ENCODE results near the gene PLAAT3. TPM values are rescaled to one million over a fixed set of nuclear protein-coding genes. Genes with fewer than 3 reads are reported as not detected.
"Not testable (repeated sequence)": the region's sequence is repeated elsewhere in the genome, so short reads cannot be mapped to it uniquely, and the experiment has no call there.

Gene PLAAT3
- total RNA-seq, 1 donor = 9.0 TPM

DNA sequence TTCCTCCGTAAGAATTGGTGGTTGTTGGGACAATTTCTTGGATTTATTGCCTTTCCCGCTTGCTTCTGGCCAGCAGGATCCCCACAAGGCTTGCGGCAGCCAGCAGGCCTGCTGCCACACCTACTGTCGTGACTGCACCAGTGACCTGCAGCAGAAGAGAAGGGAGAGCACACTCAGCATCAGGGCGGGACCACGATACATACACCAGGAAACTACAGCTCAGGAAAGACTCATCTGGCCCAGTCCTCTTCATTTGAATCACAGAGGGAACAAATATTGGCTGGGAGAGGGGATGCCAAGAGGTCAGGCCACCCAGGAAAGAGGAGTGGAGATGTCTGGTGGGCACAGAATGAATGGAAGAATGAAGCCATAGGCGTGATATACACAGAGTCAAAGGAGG, 61.3 kb downstream of the PLAAT3 start:
- TF ChIP-seq, protein P1, sequence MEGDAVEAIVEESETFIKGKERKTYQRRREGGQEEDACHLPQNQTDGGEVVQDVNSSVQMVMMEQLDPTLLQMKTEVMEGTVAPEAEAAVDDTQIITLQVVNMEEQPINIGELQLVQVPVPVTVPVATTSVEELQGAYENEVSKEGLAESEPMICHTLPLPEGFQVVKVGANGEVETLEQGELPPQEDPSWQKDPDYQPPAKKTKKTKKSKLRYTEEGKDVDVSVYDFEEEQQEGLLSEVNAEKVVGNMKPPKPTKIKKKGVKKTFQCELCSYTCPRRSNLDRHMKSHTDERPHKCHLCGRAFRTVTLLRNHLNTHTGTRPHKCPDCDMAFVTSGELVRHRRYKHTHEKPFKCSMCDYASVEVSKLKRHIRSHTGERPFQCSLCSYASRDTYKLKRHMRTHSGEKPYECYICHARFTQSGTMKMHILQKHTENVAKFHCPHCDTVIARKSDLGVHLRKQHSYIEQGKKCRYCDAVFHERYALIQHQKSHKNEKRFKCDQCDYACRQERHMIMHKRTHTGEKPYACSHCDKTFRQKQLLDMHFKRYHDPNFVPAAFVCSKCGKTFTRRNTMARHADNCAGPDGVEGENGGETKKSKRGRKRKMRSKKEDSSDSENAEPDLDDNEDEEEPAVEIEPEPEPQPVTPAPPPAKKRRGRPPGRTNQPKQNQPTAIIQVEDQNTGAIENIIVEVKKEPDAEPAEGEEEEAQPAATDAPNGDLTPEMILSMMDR (IDR thresholded peaks at IDR 0.05; ENCODE audit: insufficient read depth, low read length) = no peak
- no peak for DNase-seq (ENCODE audit: low read depth)
- H3K4me3 ChIP-seq (ENCODE audit: low read depth, low read length) = no peak overlapping the region

DNA sequence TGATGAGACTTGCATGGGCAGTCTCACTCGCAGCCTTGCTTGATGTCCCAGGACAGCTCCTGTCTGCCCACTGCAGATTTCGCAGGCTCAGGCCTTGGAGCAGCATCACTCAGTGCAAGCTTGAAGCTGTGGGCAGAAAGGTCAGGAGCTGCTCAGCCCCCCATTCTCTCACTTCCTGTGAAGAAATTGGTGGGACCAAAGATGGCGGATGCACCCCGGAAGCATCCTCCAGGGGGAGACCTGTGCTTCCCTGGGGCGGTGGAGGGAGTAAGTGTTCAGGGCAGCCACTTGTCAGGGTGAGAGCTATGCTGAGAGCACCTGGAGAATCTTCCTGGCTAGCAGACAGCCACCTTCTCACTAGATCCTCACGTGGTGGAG, 62.4 kb downstream of the PLAAT3 start:
- DNase-seq (ENCODE audit: low read depth) = no peak
- no peak overlapping the region for H3K4me3 ChIP-seq (ENCODE audit: low read depth, low read length)
- TF ChIP-seq, protein P1 (IDR thresholded peaks at IDR 0.05; ENCODE audit: insufficient read depth, low read length) = no peak

DNA sequence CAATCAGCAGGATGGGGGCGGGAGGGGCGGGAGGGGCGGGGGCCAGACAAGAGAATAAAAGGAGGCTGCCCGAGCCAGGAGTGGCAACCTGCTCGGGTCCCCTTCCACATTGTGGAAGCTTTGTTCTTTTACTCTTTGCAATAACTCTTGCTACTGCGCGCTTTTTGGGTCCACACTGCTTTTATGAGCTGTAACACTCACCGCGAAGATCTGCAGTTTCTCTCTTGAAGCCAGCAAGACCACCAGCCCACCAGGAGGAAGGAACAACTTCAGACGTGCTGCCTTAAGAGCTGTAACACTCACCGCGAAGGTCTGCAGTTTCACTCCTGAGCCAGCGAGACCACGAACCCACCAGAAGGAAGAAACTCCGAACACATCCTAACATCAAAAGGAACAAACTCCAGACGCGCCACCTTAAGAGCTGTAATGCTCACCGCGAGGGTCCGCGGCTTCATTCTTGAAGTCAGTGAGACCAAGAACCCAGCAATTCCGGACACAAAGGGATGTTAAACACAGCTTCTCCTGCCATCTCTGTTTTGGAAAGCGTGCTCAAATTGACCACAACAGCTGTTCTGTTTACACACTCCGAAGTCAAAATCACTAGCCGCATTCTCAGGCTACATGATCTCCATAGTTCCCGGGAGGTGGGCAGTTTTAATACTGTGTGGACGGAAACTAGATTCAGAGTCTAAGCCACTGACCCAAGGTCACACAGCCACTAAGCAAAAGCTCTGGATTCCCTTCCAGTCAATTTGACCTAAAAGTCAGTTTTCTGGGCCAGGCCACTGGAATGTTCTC, 62.9 kb downstream of the PLAAT3 start:
- no peak for DNase-seq (ENCODE audit: low read depth)
- no peak overlapping the region for H3K4me3 ChIP-seq (ENCODE audit: low read depth, low read length)
- TF ChIP-seq, protein P1 (IDR thresholded peaks at IDR 0.05; ENCODE audit: insufficient read depth, low read length) = no peak

DNA sequence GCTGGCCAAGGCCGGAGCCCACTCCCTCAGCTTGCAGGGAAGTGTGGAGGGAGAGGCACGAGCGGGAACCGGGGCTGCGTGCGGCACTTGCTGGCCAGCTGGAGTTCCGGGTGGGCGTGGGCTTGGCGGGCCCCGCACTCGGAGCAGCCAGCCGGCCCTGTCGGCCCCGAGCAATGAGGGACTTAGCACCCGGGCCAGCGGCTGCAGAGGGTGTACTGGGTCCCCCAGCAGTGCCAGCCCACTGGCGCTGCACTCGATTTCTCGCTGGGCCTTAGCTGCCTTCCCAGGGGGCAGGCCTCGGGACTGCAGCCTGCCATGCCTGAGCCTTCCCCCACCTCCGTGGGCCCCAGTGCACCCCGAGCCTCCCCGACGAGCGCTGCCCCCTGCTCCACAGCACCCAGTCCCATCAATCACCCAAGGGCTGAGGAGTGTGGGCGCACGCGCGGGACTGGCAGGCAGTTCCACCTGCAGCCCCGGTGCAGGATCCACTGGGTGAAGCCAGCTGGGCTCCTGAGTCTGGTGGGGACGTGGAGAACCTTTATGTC, 64.0 kb downstream of the PLAAT3 start:
- DNase-seq (ENCODE audit: low read depth); H3K4me3 ChIP-seq (ENCODE audit: low read depth, low read length): not testable (repeated sequence)

DNA sequence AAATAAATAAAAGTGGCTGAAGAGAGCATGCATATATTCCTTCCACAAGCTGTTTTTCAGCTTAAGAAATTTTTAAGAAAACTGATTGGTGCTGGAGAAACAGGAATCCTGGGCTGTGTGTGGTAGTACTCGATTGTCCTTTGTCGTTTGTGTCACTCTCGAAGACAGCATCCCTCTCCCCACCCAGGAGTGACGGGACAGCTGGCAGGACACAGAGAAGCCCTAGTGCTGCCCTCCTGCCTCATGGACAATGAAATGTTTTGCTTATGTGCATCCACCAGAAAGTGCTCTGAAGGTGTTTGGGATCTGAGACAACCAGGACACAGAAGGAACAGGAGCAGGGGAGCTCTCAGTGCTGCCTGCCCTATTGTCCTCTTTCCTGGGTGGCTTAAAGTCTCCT, 64.8 kb downstream of the PLAAT3 start:
- H3K4me3 ChIP-seq (ENCODE audit: low read depth, low read length) = no peak overlapping the region
- no peak for DNase-seq (ENCODE audit: low read depth)
- TF ChIP-seq, protein P1 (IDR thresholded peaks at IDR 0.05; ENCODE audit: insufficient read depth, low read length) = no peak

DNA sequence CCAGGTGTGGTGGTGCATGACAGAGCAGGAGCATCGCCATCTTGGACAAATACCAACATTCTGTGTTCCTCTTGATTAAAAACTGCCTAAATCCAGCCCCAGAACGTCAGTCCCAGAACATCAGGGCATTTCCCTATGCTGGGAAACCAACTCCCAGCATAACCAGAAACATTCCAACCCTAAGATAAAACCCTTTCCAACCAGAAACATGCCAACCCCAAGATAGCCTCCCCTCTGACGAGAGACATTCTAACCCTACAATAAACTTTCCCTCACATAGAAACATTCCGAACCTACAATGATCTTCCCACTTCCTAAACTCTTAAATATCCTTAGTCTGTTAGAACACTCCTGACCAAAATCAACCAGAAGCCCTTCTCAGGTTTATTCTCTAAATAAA, 66.1 kb downstream of the PLAAT3 start:
- DNase-seq (ENCODE audit: low read depth) = peak; percentile 70
- TF ChIP-seq, protein P1 (IDR thresholded peaks at IDR 0.05; ENCODE audit: insufficient read depth, low read length) = no peak
- H3K4me3 ChIP-seq (ENCODE audit: low read depth, low read length) = no peak overlapping the region

DNA sequence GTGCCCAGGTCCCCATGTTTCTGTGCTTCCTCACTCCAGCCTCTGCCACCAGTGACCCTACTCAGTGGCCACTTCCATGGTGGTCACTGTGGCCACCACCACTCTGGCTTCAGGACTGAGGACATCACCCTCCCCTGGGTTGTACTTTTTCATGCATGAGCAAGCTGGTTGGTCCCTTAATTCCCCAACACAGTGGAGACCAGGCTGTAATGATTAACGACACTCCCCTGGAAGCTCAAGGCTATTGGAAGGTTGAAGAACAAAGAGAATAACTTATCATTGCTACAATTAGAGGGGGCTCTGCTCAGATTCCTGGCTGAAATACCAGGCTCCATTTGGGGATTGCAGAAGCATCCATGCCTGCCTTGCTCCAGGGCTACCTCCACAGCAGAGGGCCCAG, 67.2 kb downstream of the PLAAT3 start:
- TF ChIP-seq, protein P1 (IDR thresholded peaks at IDR 0.05; ENCODE audit: insufficient read depth, low read length) = no peak
- H3K4me3 ChIP-seq (ENCODE audit: low read depth, low read length) = no peak overlapping the region
- no peak for DNase-seq (ENCODE audit: low read depth)

Data from fibroblast of the aortic adventitia (primary cell).